MM.1S (cell line): ENCODE results near the gene DTX3.

Source experiments
- CTCF ChIP-seq: fragments of 300-600 bp; sonication (generic); IDR thresholded peaks from 2 replicates; pipeline ENCODE4 v1.5.1; 2016; ENCODE audit warnings: antibody characterized with exemption, low read length, mixed read lengths
- EZH2 ChIP-seq: fragments of 300-600 bp; sonication (generic); optimal IDR thresholded peaks from 2 replicates; pipeline ENCODE3; 2017; ENCODE audit warnings: low read depth, mild to moderate bottlenecking, antibody characterized with exemption, low read length, mixed read lengths

GRCh38 chr12:57614178-57614947 is 9.7 kb downstream of the DTX3 start:
- TF ChIP-seq CTCF: no peak
- TF ChIP-seq EZH2: no peak
